B cell (primary cell): ENCODE data around the gene IFNG-AS1. TPM values are rescaled to one million over a fixed set of nuclear protein-coding genes. Genes with fewer than 3 reads are reported as not detected.

Experiments
- ATAC-seq: fragments of 200-7000 bp; cut with Tn5 transposase; one replicate; pipeline ENCODE4 v1.10.0; 2021; ENCODE audit warnings: low read depth, mild to moderate bottlenecking, moderate number of reproducible peaks, moderate library complexity
- CTCF ChIA-PET: fragments of 350-600 bp; sonication (Branson Sonifier 250); formaldehyde crosslinking; loops from one replicate; lab custom pipeline; 2021; ENCODE audit warnings: antibody characterized with exemption, inconsistent platforms; lab: Charles Lee
- POLR2A ChIA-PET: fragments of 350-600 bp; sonication (Branson Sonifier 250); formaldehyde crosslinking; loops from one replicate; lab custom pipeline; 2021; ENCODE audit warnings: antibody characterized with exemption; lab: Charles Lee
- DNase-seq: peaks from one replicate; pipeline ENCODE4 v3.0.0; 2013
- H2AFZ ChIP-seq: 2 replicates; pipeline ENCODE4 v1.6.1; 2012; ENCODE audit warnings: mild to moderate bottlenecking, low read depth, low read length; ENCODE audit not compliant: insufficient read depth, poor library complexity, severe bottlenecking
- H3K27ac ChIP-seq, 2 donors: 1 replicate in 1 of 2; 2 replicates in 1 of 2; pipeline ENCODE4 v1.5.1; 2012 to 2013; ENCODE audit warnings: low read length in 2 of 2, mild to moderate bottlenecking in 2 of 2, moderate library complexity in 1 of 2
- H3K27me3 ChIP-seq, 4 experiments: fragments of 200-600 bp in 1 of 4; sonication (generic) in 1 of 4; replicated peaks in 1 of 4; 1 replicate in 2 of 4; 2 replicates in 2 of 4; pipeline versions ENCODE4 v1.6.1 to v1.7.0; 2013 to 2016; ENCODE audit warnings: low read length in 3 of 4, mild to moderate bottlenecking in 2 of 4, mixed read lengths in 1 of 4, moderate library complexity in 1 of 4; ENCODE audit not compliant: insufficient read depth in 4 of 4, control insufficient read depth in 3 of 4; ENCODE audit errors: control extremely low read depth in 1 of 4
- H3K36me3 ChIP-seq, 2 experiments: replicated peaks in 1 of 2; 1 replicate in 1 of 2; 2 replicates in 1 of 2; pipeline versions ENCODE4 v1.6.1 to v1.7.1; 2013; ENCODE audit warnings: low read length in 1 of 2; ENCODE audit not compliant: insufficient read depth in 2 of 2, control insufficient read depth in 1 of 2; ENCODE audit errors: control extremely low read depth in 1 of 2, extremely low read depth in 1 of 2
- H3K4me1 ChIP-seq, 2 donors: fragments of 200-600 bp in 1 of 2; sonication (generic) in 1 of 2; 1 replicate in 1 of 2; 2 replicates in 1 of 2; pipeline versions ENCODE4 v1.5.1 to v1.6.1; 2013 to 2017; ENCODE audit warnings: low read length in 2 of 2; ENCODE audit not compliant: control insufficient read depth in 2 of 2, insufficient read depth in 2 of 2
- H3K4me2 ChIP-seq: replicated peaks from 2 replicates; pipeline ENCODE3; 2012; ENCODE audit warnings: mild to moderate bottlenecking, low read depth, low read length; ENCODE audit not compliant: poor library complexity, severe bottlenecking
- H3K4me3 ChIP-seq, 5 experiments: fragments of 200-600 bp in 1 of 5; sonication (generic) in 1 of 5; 1 replicate in 3 of 5; 2 replicates in 2 of 5; pipeline versions ENCODE4 v1.5.1 to v1.7.0; 2011 to 2016; ENCODE audit warnings: low read length in 4 of 5, mild to moderate bottlenecking in 4 of 5, low read depth in 2 of 5, control low read depth in 1 of 5, moderate library complexity in 1 of 5; ENCODE audit not compliant: insufficient read depth in 1 of 5; ENCODE audit errors: control extremely low read depth in 1 of 5, extremely low read depth in 1 of 5
- H3K79me2 ChIP-seq: fragments of 200-600 bp; sonication (generic); one replicate; pipeline ENCODE4 v1.6.0; 2016; ENCODE audit warnings: low read length; ENCODE audit not compliant: control insufficient read depth, insufficient read depth
- H3K9ac ChIP-seq: fragments of 200-600 bp; sonication (generic); 2 replicates; pipeline ENCODE4 v1.6.1; 2017; ENCODE audit warnings: mild to moderate bottlenecking, low read length, moderate library complexity
- H3K9me3 ChIP-seq, 3 donors: one replicate each; pipeline versions ENCODE4 v1.6.1 to v1.7.1; 2013; ENCODE audit warnings: low read length in 2 of 3; ENCODE audit not compliant: control insufficient read depth in 2 of 3, insufficient read depth in 1 of 3; ENCODE audit errors: control extremely low read depth in 1 of 3
- H4K20me1 ChIP-seq: 2 replicates; pipeline ENCODE4 v1.6.0; 2012; ENCODE audit warnings: mild to moderate bottlenecking, low read length; ENCODE audit not compliant: insufficient read depth, control insufficient read depth, poor library complexity, severe bottlenecking
- H3K27ac Mint-ChIP-seq: one replicate; pipeline ENCODE4 v1.8.0; 2021; ENCODE audit warnings: mixed read lengths
- H3K27me3 Mint-ChIP-seq: one replicate; pipeline ENCODE4 v1.8.0; 2021; ENCODE audit warnings: mixed read lengths
- H3K4me1 Mint-ChIP-seq: one replicate; pipeline ENCODE4 v1.8.0; 2021; ENCODE audit warnings: mixed read lengths
- H3K4me3 Mint-ChIP-seq: one replicate; pipeline ENCODE4 v1.8.0; 2021; ENCODE audit warnings: mixed read lengths
- H3K9me3 Mint-ChIP-seq: one replicate; pipeline ENCODE4 v1.8.0; 2022; ENCODE audit warnings: mixed read lengths; ENCODE audit not compliant: insufficient read depth
- CTCF ChIP-seq: fragments of 200-600 bp; IDR thresholded peaks from one replicate; pipeline ENCODE4 v1.8.0; 2022; ENCODE audit warnings: antibody characterized with exemption, mild to moderate bottlenecking
- EZH2 ChIP-seq: IDR thresholded peaks from 2 replicates; pipeline ENCODE4 v1.6.1; 2012; ENCODE audit warnings: borderline replicate concordance, low read depth, mild to moderate bottlenecking, moderate library complexity, low read length; ENCODE audit not compliant: insufficient read depth, poor library complexity, severe bottlenecking
- WGBS: methylation state at CpG from one replicate; pipeline ENCODE4 v1.1.5; 2013; ENCODE audit warnings: missing lambda C conversion rate; ENCODE audit not compliant: insufficient coverage; 5-methylcytosine and 5-hydroxymethylcytosine counted together
- intact Hi-C: fragments of 100-400 bp; cut with micrococcal nuclease; formaldehyde crosslinking; loops from one replicate; pipeline ENCODE4 v1.10.0; 2022
- polyA plus RNA-seq: library from polyadenylated mRNA; depleted of rRNA; stranded (reverse); fragments of >200 nt; gene quantifications from 2 replicates; pipeline ENCODE4 v1.2.3, GENCODE V29; 2012
- total RNA-seq, 2 donors: library from RNA; stranded (reverse); fragments of 120-200 nt in 1 of 2; gene quantifications; 1 replicate in 1 of 2; 2 replicates in 1 of 2; pipeline versions ENCODE4 v1.2.3 to v1.2.4, GENCODE V29; 2013 to 2022

The IFNG-AS1 gene
- total and polyA plus RNA-seq, 2 donors (not counting 1 experiment from before 2014, with no cell fraction given) = 1.8 to 19.0 TPM

DNA sequence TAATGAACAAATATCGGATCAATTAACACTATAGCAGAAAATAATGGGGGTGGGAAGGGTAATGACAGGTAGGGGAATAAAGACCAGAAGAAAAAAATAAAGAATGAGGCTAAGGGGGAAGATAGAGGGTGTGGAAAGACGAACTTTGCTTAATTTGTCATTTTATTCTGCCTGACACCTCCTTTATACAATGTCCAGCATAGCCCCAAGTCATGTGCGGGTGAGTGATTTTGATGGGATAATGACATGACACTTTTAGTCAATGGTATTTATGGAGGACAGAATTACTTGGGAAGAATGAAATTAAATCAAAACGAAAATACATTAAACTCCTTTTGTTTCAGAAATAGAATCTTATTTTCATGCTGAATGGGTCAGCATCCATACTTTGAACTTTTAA lies 20.5 kb upstream of the IFNG-AS1 start:
- WGBS = no CpG with 5 or more reads among the region's 4 CpGs
- Histone ChIP-seq H3K79me2 (no peaks in the 10 kb centered on the region), H3K27me3 (no peaks in the 10 kb centered on the region), H3K36me3 (no peaks in the 10 kb centered on the region), H4K20me1 (no peaks in the 10 kb centered on the region), H3K27ac (no peak overlapping the region), H2AFZ (no peak overlapping the region), H3K4me1 (peaks cover 16 to 24% of the 10 kb centered on the region in 2 donors), H3K9ac (no peak overlapping the region), H3K4me2 (no peak overlapping the region), H3K4me3 (no peak overlapping the region), H3K9me3 (no peaks in the 10 kb centered on the region)
- DNase-seq (no peak), ATAC-seq (no peak)
- H3K9me3 Mint-ChIP-seq = no peaks in the 10 kb centered on the region
- TF ChIP-seq EZH2 = no peak
- no peak for TF ChIP-seq CTCF
- H3K4me1 Mint-ChIP-seq = peaks cover 20% of the 10 kb centered on the region
- no peak overlapping the region for H3K4me3 Mint-ChIP-seq
- ChIA-PET CTCF (interaction anchor here (1.2 kb wide), 1 partner anchor 21 kb away, joined by 3 read pairs; no protein-coding TSS in a partner anchor), POLR2A (no interaction called here)
- intact Hi-C loops = no loop called here
- no peaks in the 10 kb centered on the region for H3K27me3 Mint-ChIP-seq
- no peak overlapping the region for H3K27ac Mint-ChIP-seq

DNA sequence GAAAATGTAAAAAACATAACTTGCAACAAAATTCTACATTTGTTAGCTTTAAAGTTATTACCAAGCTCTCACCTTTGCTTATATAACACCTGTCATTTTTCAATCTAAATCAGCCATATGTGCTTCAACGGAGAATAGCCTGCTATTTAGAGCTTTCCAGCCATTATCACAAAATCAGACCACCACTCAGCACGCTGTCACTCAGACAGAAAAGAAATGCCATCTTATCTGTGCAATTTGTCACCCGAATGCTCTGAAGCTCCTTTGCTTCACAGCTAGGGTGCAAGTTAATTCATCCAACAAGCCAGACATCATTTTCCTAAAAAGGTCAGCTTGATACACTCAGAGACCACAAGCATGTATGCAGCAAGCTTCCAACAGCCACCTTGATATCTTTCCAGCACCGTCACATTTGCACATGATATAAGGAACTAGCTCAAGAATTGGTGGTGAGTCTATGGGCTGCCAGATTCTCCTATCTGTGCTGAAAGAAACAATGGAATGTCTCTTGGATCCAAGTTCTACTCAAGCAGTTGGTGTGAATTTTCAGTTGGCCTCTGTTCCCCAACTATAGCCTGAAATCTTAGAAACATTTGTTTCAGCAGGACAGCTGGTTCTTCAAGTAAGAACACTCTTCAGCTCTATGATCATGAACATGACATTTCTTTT lies 20.0 kb upstream of the IFNG-AS1 start:
- no peaks in the 10 kb centered on the region for H3K36me3 ChIP-seq
- H2AFZ ChIP-seq = no peak overlapping the region
- no peaks in the 10 kb centered on the region for H3K9me3 ChIP-seq
- peaks cover 20% of the 10 kb centered on the region for H3K4me1 Mint-ChIP-seq
- TF ChIP-seq EZH2 = no peak
- no peak for TF ChIP-seq CTCF
- no peaks in the 10 kb centered on the region for H3K27me3 ChIP-seq
- intact Hi-C loops = no loop called here
- no peaks in the 10 kb centered on the region for H3K27me3 Mint-ChIP-seq
- ChIA-PET CTCF (interaction anchor here (1.2 kb wide), 1 partner anchor 21 kb away, joined by 3 read pairs; no protein-coding TSS in a partner anchor), POLR2A (no interaction called here)
- 63% methylated on average over 3 of the region's 4 CpGs for WGBS
- ATAC-seq (no peak), DNase-seq (no peak)
- H3K9ac ChIP-seq = no peak overlapping the region
- no peak overlapping the region for H3K4me3 ChIP-seq
- H3K4me3 Mint-ChIP-seq = no peak overlapping the region
- H3K27ac Mint-ChIP-seq = no peak overlapping the region
- H3K27ac ChIP-seq = no peak overlapping the region
- no peaks in the 10 kb centered on the region for H4K20me1 ChIP-seq
- H3K4me2 ChIP-seq = no peak overlapping the region
- no peaks in the 10 kb centered on the region for H3K9me3 Mint-ChIP-seq
- H3K79me2 ChIP-seq = no peaks in the 10 kb centered on the region
- H3K4me1 ChIP-seq = peaks cover 16 to 24% of the 10 kb centered on the region in 2 donors
